ENCODE measurements around the gene SNAP29.

- TF ChIP-seq CTCF (IDR thresholded peaks at IDR 0.05) (no peak), TCF7L2 (IDR thresholded peaks at IDR 0.05; ENCODE audit: low read depth, low read length) (no peak), POLR2AphosphoS5 (IDR thresholded peaks at IDR 0.05; ENCODE audit: low read depth, low read length) (no peak), REST (IDR thresholded peaks at IDR 0.05; ENCODE audit: insufficient read depth in 1 of 2, low read depth in 2 of 2, low read length in 1 of 2) (no peak)
These were observed 7.2 kb downstream of the SNAP29 start for GRCh38 chr22:20865875-20866445.

Measured in Panc1 (cell line).